Measurements from ENCODE around the gene MAD1L1.

DNA sequence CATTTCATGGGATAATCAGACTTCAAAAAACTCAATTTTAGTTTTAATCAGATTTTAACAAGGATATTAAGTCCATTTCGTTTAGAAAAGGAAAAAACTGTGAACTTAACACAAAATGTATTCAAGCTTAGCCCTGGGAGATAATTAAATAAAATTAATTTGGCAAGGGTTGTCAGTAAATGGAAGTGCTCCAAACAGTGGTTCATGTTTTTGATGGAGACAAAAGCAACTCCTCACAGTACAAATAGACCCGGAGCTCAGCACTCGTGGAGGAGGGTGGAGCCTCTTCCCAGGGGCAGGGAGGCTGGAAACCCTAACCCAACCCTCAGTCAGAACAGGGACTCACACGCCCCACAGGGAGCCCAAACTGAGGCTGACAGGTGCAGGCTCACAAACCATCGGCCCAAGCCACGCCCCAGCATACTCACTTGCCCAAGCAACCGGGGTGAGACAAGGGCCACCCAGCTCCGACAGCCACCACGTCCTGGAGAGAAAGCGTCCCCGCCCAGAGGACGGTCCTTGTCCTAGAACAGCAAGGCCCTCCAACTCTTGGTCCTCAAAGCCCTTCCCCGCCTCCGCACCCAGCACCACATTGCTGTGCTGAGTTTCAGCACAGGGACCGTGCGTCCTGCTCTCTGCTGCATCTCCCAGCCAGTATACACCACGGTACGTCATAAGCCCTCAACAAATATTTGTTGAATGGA is 39.8 kb downstream of the MAD1L1 start:
- TF ChIP-seq, protein P1, sequence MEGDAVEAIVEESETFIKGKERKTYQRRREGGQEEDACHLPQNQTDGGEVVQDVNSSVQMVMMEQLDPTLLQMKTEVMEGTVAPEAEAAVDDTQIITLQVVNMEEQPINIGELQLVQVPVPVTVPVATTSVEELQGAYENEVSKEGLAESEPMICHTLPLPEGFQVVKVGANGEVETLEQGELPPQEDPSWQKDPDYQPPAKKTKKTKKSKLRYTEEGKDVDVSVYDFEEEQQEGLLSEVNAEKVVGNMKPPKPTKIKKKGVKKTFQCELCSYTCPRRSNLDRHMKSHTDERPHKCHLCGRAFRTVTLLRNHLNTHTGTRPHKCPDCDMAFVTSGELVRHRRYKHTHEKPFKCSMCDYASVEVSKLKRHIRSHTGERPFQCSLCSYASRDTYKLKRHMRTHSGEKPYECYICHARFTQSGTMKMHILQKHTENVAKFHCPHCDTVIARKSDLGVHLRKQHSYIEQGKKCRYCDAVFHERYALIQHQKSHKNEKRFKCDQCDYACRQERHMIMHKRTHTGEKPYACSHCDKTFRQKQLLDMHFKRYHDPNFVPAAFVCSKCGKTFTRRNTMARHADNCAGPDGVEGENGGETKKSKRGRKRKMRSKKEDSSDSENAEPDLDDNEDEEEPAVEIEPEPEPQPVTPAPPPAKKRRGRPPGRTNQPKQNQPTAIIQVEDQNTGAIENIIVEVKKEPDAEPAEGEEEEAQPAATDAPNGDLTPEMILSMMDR (conservative IDR thresholded peaks at IDR 0.05; ENCODE audit: low read depth, low read length): no peak
- no peak for TF ChIP-seq EZH2 (IDR thresholded peaks at IDR 0.05; ENCODE audit: borderline replicate concordance, low read depth, low read length, poor library complexity, severe bottlenecking)
